ENCODE results near the gene TINAG.

Gene TINAG, protein sequence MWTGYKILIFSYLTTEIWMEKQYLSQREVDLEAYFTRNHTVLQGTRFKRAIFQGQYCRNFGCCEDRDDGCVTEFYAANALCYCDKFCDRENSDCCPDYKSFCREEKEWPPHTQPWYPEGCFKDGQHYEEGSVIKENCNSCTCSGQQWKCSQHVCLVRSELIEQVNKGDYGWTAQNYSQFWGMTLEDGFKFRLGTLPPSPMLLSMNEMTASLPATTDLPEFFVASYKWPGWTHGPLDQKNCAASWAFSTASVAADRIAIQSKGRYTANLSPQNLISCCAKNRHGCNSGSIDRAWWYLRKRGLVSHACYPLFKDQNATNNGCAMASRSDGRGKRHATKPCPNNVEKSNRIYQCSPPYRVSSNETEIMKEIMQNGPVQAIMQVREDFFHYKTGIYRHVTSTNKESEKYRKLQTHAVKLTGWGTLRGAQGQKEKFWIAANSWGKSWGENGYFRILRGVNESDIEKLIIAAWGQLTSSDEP

GRCh38 chr6:54308289-54308985 lies at the start of gene TINAG:
Gene TINAG (plus strand): TSS chr6:54308441. CDS start chr6:54308551, 110 bp downstream.
- no peak for DNase-seq (ENCODE audit: low read depth, low spot score)

DNA sequence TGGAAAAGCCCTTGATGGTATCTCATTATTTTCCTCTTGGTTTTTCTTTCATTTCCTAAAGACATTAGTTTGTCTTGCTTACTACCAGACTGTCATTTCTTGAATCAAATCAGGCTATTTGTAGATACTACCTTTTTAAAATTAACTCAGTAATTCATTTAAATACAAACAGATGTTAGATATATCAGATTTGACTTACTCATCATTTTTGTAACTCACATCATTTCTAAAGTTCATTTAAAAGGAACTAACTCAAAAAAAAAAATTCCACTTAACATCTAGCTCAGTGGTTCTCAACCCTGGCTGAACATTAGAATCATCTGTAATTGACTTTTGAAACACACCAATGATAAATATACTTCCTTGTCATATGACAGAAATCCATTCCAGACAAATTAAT lies 48.2 kb upstream of the TINAG start:
- no peak for DNase-seq (ENCODE audit: low read depth, low spot score)

GRCh38 chr6:54262499-54262898 lies 45.7 kb upstream of the TINAG start:
- DNase-seq (ENCODE audit: low read depth, low spot score): no peak

DNA sequence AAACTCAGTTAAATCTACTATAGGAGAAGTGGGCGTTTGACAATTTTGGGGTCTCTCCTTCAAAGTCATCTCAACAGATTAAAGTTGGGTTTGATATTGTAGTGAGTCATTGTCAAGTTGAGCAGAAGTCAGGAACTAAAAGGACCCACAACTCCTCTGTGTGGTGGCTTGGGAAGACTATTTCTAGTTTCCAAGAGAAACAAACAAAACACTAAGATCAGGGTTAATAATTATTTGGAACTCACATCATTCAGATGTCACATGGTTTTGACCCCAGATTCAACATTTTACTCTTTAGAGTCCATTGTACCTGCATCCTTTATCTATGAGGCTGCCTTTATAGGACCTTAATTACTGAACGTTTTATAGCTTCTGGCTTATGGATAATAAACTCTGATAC lies 45.3 kb upstream of the TINAG start:
- DNase-seq (ENCODE audit: low read depth, low spot score): no peak

DNA sequence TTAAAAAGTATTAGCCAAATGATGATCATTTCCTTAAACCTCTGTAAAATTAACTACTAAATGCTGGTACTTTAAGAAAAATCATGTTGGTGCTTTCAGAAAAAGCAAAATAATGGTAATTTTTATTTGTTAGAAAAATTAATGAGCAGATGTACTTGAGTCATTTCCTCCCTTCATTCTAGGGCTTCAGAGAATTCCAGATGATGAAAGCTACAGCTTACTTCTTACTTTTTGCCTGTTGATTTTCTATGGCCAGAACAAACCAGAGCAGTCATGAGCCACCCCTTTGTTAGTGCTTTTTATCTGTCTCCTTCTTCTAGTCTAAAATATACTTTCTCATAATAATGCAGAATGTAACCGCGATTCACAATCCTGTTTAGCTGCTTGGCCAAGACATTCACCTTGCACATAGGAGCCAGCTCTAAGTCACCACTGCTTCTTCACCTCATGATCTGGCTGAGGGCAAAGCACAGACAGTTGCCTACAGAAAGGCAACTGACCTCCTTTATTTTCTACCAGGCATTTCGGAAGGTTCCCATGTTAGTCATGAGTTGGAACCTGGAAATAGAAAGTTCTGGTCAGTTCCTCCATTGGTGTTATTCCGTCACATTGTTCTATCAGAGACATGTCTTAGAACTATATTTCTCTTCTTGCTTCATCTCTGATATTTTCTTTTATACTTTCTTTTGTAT lies 43.5 kb upstream of the TINAG start:
- no peak for DNase-seq (ENCODE audit: low read depth, low spot score)

DNA sequence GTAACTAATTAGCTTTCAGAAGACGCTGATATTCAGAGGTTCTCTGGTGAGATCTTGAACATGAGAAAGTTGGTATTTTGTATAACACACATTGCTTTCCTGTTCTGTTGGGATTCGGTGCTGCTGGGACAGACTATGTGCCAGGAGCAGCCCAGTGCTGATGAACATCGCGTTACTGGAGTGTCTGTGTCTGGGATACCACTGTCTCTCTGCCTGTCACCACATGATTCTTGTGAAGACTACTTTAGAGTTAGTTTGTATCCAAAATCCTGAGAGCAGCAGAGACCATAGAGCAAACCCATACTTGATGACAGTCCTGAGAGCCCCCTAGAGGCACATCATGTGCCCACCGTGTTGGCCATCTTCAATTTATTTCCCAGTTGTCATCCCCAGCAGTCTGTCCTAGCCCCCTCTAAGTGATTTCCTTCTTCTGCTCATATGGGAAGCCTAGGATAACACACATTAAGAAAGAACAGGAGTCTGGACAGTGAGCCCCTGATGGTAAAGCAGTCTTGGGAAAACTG lies 41.8 kb upstream of the TINAG start:
- DNase-seq (ENCODE audit: low read depth, low spot score): no peak

DNA sequence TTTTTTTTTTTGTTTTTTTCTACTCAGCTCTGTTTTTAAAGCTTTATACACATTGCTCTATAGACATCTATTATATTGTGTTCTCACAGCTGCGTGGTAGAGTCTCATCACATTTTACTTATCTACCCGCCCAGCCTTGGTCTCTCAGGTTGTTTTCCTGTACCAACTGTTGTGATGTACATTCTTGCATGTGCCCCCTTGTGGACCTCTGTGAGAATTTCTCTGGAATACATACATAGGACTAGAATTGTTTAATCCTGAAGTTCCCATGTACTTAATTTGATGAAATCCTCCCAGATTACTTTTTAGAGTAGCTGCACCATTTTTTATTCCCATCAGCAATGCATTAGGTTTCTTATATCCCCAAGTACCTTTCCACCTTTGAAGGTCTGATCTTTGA lies 40.4 kb upstream of the TINAG start:
- DNase-seq (ENCODE audit: low read depth, low spot score): no peak

- no peak for DNase-seq (ENCODE audit: low read depth, low spot score)
These were observed 34.9 kb upstream of the TINAG start for GRCh38 chr6:54273214-54273820.

DNA sequence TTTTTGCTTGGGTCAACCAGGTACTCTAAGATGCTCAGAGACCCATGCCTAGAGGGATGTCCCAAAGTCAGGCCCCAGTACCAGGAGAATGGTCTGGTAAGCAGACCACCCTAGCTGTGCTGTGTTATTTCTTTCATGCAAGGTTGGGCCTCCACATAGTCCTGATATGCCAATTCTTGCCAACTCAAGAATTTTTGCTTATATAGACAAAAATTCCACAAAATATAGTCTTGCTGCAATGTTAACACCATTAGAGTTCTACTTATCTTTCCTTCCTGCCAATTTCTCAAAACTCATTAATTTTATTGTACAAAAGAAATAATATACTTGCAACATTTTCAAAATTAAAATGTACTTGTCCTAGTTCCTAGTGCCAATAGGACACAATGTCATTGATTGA lies 33.9 kb upstream of the TINAG start:
- no peak for DNase-seq (ENCODE audit: low read depth, low spot score)

- no peak for DNase-seq (ENCODE audit: low read depth, low spot score)
These were observed 26.1 kb upstream of the TINAG start for GRCh38 chr6:54282186-54282585.

DNA sequence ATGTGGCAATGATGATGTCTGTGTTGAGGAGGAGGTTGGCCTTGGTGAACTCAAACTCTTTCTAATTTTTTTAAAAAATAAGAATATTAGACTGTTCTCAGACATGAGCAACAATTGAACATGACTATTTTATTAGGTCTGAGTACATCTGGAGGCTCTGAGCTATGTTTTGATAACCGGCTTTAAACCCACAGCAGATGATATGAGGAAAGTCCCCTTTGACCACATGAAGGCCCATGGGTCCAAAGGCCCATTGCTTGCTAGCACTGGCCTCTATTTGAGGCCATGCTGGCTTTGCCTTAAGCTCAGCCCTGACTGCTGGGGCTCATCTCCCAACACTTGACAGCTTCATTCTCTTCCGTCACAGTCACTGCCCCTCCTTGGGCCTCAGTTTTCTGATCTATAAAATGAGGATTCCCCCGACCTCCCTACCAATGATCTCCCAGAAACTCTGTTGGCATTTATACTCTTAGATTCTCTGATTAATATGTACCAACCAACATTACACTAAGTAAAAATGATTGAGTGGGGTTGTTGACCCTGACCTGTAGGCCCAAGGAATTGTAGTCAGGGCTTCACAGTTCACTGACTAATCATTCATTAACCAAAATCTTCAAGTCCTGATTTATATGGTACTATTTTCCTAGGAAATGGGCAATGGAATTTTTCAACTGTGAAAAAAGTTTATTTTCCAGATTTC lies 23.9 kb upstream of the TINAG start:
- no peak for DNase-seq (ENCODE audit: low read depth, low spot score)

DNA sequence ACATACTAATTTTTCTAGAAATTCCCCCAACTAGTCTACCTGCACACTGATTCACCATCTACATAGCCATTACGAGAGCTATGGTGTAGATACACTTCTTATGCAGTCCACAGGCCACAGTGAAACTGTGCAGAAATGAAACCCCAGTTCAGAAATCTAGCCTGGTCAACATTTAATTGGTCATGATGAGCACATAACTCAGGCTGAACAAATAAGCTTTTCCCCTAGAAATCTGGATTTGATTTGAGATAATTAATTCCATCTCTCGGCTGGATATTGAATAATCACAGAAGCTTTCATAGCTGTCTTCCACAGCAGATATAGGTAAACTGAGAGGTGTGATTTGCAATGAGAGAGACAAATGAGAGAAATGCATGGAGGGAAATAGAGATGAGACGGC lies 22.6 kb upstream of the TINAG start:
- DNase-seq (ENCODE audit: low read depth, low spot score): no peak

- no peak for DNase-seq (ENCODE audit: low read depth, low spot score)
These were observed 22.1 kb upstream of the TINAG start for GRCh38 chr6:54286141-54286540.

- no peak for DNase-seq (ENCODE audit: low read depth, low spot score)
These were observed 19.8 kb upstream of the TINAG start for GRCh38 chr6:54288474-54288873.

- no peak for DNase-seq (ENCODE audit: low read depth, low spot score)
These were observed 18.8 kb upstream of the TINAG start for GRCh38 chr6:54289426-54289825.

DNA sequence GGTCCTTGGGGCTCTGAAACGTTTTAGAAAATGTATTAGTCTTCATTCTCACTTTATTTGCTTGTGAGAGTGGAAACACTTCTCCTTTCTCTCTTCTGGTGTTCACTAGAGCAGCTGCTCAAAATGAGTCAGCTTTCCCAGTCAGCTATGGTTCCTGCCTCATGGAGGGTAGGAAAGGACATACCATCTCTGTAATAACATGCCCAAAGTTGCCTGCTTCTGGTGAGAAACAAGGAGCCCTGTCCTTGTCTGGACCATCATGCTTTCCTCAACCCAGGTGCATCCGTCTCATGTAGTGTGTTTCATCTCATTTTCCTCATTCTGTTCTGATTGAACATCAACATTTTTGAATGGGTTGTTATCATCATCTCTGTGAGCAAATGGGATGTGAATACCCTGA lies 17.1 kb upstream of the TINAG start:
- no peak for DNase-seq (ENCODE audit: low read depth, low spot score)

DNA sequence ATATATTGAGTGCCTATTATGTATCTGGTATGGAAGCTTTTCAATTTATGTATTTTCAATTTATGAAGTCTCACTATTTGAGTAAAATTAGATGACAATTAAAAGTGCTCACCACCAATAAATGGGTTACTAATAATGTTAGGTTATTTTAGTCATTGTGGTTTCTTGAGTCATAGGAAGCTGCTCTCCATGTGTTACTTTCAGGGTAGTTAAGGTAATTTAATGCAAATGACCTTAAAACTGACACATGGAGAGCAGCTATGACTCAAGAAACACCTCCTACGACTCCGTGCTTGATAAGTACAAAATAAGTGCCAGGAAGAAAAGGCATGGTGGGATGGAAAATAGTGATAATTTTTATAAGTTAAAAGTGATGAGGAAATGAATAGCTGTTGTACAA lies 16.5 kb upstream of the TINAG start:
- no peak for DNase-seq (ENCODE audit: low read depth, low spot score)

DNA sequence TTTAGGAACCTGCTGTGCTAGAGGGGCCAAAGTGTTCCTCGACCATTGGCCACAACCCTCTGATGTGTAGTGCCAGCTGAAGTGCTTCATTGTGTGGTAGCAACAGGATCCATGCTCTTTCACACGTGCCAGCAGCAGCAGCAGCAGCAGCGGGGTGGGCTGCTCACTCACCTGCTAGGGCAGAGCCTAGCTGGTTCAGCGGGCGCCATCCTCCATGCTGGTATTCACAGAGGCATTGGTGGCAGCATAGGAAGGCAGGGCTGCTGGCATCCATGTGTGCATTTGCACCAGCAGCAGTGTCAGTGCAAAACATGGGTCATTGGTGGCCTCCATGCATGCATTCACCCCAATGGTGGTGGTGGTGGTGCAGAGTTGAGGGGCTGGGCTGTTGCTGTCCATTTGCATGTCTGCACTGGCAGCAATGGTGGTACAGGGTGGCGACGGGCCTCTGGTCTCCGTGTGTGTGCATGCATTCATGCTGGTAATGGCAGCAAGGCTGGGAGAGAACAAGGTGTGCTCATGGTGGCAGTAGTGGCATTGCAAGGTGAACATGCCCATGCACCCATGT lies 13.2 kb upstream of the TINAG start:
- DNase-seq (ENCODE audit: low read depth, low spot score): no peak

DNA sequence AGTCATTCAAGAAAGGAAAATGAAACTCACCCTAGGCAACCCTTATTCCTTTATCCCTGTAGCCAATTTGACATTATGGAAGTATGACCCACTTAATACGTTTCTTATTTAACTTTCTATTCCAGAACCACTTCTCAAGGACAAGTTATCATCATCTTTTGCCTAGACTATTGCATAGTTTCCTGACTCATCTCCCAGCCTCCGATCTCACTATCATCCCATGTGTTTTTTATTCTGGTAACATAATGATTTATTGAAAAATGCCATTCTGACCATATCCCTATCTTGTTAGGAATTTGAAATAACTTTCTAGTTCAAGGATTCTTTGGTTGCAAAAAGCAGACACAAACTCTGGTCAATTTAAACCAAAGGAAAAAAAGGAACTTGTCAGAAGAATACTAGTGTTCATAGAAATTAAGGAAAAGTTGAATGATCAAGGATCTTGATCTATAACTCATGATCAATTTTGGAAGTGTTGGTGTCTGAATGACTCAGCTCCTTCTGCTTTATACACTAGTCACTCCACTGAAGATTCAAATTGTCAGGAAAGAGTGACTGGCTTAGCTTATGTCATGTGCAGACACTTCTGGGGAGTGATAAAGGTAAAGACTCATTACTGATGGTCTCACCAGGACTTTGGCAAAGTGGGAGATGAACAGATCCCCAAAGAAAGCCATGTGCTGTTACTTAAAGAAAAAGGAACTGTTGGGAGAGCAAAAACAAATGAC lies 8.5 kb upstream of the TINAG start:
- DNase-seq (ENCODE audit: low read depth, low spot score): no peak

- no peak for DNase-seq (ENCODE audit: low read depth, low spot score)
These were observed 6.5 kb upstream of the TINAG start for GRCh38 chr6:54301770-54302169.

Measured in activated naive CD8-positive, alpha-beta T cell treated with anti-CD3 and anti-CD28 coated beads, Interleukin-2, amount 50 U/mL, for 16 hours (primary cell).